ENCODE measurements around the gene LCLAT1.
"Not testable (repeated sequence)": the region's sequence is repeated elsewhere in the genome, so short reads cannot be mapped to it uniquely, and the experiment has no call there.

The LCLAT1 gene

GRCh38 chr2:30591186-30591585 is 144.1 kb downstream of the LCLAT1 start:
- Histone ChIP-seq H3K4me1 (ENCODE audit: control insufficient read depth, insufficient read depth, low read length) (no peaks in the 10 kb centered on the region), H3K27ac (ENCODE audit: low read length) (no peak overlapping the region)

GRCh38 chr2:30601375-30601774 is 154.3 kb downstream of the LCLAT1 start:
- Histone ChIP-seq H3K27me3 (ENCODE audit: control insufficient read depth in 1 of 2, insufficient read depth in 2 of 2, low read length in 2 of 2) (no peaks in the 10 kb centered on the region), H3K9me3 (ENCODE audit: control insufficient read depth in 2 of 2, low read length in 2 of 2) (no peaks in the 10 kb centered on the region), H3K36me3 (ENCODE audit: control insufficient read depth in 2 of 2, insufficient read depth in 2 of 2, low read length in 2 of 2) (no peaks in the 10 kb centered on the region), H3K4me1 (ENCODE audit: control insufficient read depth, insufficient read depth, low read length) (no peaks in the 10 kb centered on the region), H3K27ac (ENCODE audit: low read length) (no peak overlapping the region), H3K4me3 (ENCODE audit: low read length in 2 of 2) (no peak overlapping the region), H3K9ac (ENCODE audit: low read length in 2 of 2) (no peak overlapping the region)

More at GRCh38 chr2:30591186-30591585, 144.1 kb downstream of the LCLAT1 start:
- H3K27me3 ChIP-seq (ENCODE audit: control insufficient read depth in 1 of 2, insufficient read depth in 2 of 2, low read length in 2 of 2) = no peaks in the 10 kb centered on the region
- H3K4me3 ChIP-seq (ENCODE audit: low read length in 2 of 2) = no peak overlapping the region
- no peak overlapping the region for H3K9ac ChIP-seq (ENCODE audit: low read length in 2 of 2)
- H3K36me3 ChIP-seq (ENCODE audit: control insufficient read depth in 2 of 2, insufficient read depth in 2 of 2, low read length in 2 of 2) = no peaks in the 10 kb centered on the region
- H3K9me3 ChIP-seq (ENCODE audit: control insufficient read depth in 2 of 2, low read length in 2 of 2) = no peaks in the 10 kb centered on the region

DNA sequence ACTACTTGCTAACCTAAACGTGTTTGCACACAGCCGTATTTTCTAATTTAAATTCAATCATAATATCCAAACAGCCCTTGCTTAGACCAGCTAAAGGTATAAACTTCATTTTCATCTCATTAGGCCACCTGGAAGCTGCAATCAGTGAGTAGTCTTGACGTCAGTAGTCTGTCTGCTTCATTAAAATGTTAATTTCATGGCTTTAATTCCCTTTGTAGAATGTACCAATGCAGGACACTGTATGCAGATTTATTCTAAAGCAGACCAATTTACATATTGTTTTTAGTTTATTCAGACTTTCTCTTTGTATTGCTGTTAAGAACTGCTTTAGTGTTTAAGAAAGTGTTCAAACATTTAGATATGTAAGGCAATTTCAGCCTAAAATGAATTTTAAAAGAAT is 158.2 kb downstream of the LCLAT1 start:
- Histone ChIP-seq H3K36me3 (ENCODE audit: control insufficient read depth in 2 of 2, insufficient read depth in 2 of 2, low read length in 2 of 2) (no peaks in the 10 kb centered on the region), H3K4me3 (ENCODE audit: low read length in 2 of 2) (no peak overlapping the region), H3K27ac (ENCODE audit: low read length) (no peak overlapping the region), H3K9me3 (ENCODE audit: control insufficient read depth in 2 of 2, low read length in 2 of 2) (no peaks in the 10 kb centered on the region), H3K9ac (ENCODE audit: low read length in 2 of 2) (no peak overlapping the region), H3K27me3 (ENCODE audit: control insufficient read depth in 1 of 2, insufficient read depth in 2 of 2, low read length in 2 of 2) (no peaks in the 10 kb centered on the region), H3K4me1 (ENCODE audit: control insufficient read depth, insufficient read depth, low read length) (no peaks in the 10 kb centered on the region)

DNA sequence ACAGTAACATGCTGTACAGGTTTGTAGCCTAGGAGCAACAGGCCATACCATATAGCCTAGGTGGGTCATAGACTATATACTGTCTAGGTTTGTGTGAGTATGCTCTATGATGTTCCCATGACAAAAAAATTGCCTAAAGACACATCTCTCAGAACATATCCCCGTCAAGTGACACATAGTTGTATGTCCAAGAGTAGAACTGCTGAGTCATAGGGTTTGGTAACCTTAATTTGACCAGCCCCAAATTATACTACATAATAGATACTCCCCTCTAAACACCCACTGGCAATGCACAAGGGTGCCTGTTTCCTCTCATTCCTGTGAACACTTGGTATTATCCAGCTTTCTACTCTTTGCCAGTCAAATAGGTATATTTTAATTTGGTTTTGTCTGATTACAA is 161.6 kb downstream of the LCLAT1 start:
- no peaks in the 10 kb centered on the region for H3K27me3 ChIP-seq (ENCODE audit: control insufficient read depth in 1 of 2, insufficient read depth in 2 of 2, low read length in 2 of 2)
- no peak overlapping the region for H3K27ac ChIP-seq (ENCODE audit: low read length)
- H3K4me3 ChIP-seq (ENCODE audit: low read length in 2 of 2) = no peak overlapping the region
- no peaks in the 10 kb centered on the region for H3K4me1 ChIP-seq (ENCODE audit: control insufficient read depth, insufficient read depth, low read length)
- H3K9ac ChIP-seq (ENCODE audit: low read length in 2 of 2) = no peak overlapping the region
- H3K36me3 ChIP-seq (ENCODE audit: control insufficient read depth in 2 of 2, insufficient read depth in 2 of 2, low read length in 2 of 2) = no peaks in the 10 kb centered on the region
- no peaks in the 10 kb centered on the region for H3K9me3 ChIP-seq (ENCODE audit: control insufficient read depth in 2 of 2, low read length in 2 of 2)

GRCh38 chr2:30611583-30611982 is 164.5 kb downstream of the LCLAT1 start:
- Histone ChIP-seq H3K4me3 (ENCODE audit: low read length in 2 of 2) (no peak overlapping the region), H3K4me1 (ENCODE audit: control insufficient read depth, insufficient read depth, low read length) (no peaks in the 10 kb centered on the region), H3K9ac (ENCODE audit: low read length in 2 of 2) (no peak overlapping the region), H3K27me3 (ENCODE audit: control insufficient read depth in 1 of 2, insufficient read depth in 2 of 2, low read length in 2 of 2) (no peaks in the 10 kb centered on the region), H3K27ac (ENCODE audit: low read length) (no peak overlapping the region), H3K36me3 (ENCODE audit: control insufficient read depth in 2 of 2, insufficient read depth in 2 of 2, low read length in 2 of 2) (no peaks in the 10 kb centered on the region), H3K9me3 (ENCODE audit: control insufficient read depth in 2 of 2, low read length in 2 of 2) (no peaks in the 10 kb centered on the region)

GRCh38 chr2:30612371-30612770 is 165.3 kb downstream of the LCLAT1 start:
- Histone ChIP-seq H3K4me3 (ENCODE audit: low read length in 2 of 2) (no peak overlapping the region), H3K27me3 (ENCODE audit: control insufficient read depth in 1 of 2, insufficient read depth in 2 of 2, low read length in 2 of 2) (no peaks in the 10 kb centered on the region), H3K9ac (ENCODE audit: low read length in 2 of 2) (no peak overlapping the region), H3K9me3 (ENCODE audit: control insufficient read depth in 2 of 2, low read length in 2 of 2) (no peaks in the 10 kb centered on the region), H3K4me1 (ENCODE audit: control insufficient read depth, insufficient read depth, low read length) (no peaks in the 10 kb centered on the region), H3K36me3 (ENCODE audit: control insufficient read depth in 2 of 2, insufficient read depth in 2 of 2, low read length in 2 of 2) (no peaks in the 10 kb centered on the region), H3K27ac (ENCODE audit: low read length) (no peak overlapping the region)

GRCh38 chr2:30613001-30613400 is 166.0 kb downstream of the LCLAT1 start:
- Histone ChIP-seq H3K27ac (ENCODE audit: low read length) (no peak overlapping the region), H3K4me1 (ENCODE audit: control insufficient read depth, insufficient read depth, low read length) (no peaks in the 10 kb centered on the region), H3K27me3 (ENCODE audit: control insufficient read depth in 1 of 2, insufficient read depth in 2 of 2, low read length in 2 of 2) (no peaks in the 10 kb centered on the region)

GRCh38 chr2:30614227-30614626 is 167.2 kb downstream of the LCLAT1 start:
- not testable (repeated sequence) for H3K27me3 ChIP-seq (ENCODE audit: control insufficient read depth in 1 of 2, insufficient read depth in 2 of 2, low read length in 2 of 2); H3K4me3 ChIP-seq (ENCODE audit: low read length in 2 of 2); H3K9me3 ChIP-seq (ENCODE audit: control insufficient read depth in 2 of 2, low read length in 2 of 2); H3K27ac ChIP-seq (ENCODE audit: low read length); H3K9ac ChIP-seq (ENCODE audit: low read length in 2 of 2); H3K4me1 ChIP-seq (ENCODE audit: control insufficient read depth, insufficient read depth, low read length); H3K36me3 ChIP-seq (ENCODE audit: control insufficient read depth in 2 of 2, insufficient read depth in 2 of 2, low read length in 2 of 2)

More at GRCh38 chr2:30613001-30613400, 166.0 kb downstream of the LCLAT1 start:
- Histone ChIP-seq H3K36me3 (ENCODE audit: control insufficient read depth in 2 of 2, insufficient read depth in 2 of 2, low read length in 2 of 2) (no peaks in the 10 kb centered on the region), H3K9ac (ENCODE audit: low read length in 2 of 2) (no peak overlapping the region), H3K9me3 (ENCODE audit: control insufficient read depth in 2 of 2, low read length in 2 of 2) (no peaks in the 10 kb centered on the region), H3K4me3 (ENCODE audit: low read length in 2 of 2) (no peak overlapping the region)

- Histone ChIP-seq H3K27ac (ENCODE audit: low read length) (no peak overlapping the region), H3K27me3 (ENCODE audit: control insufficient read depth in 1 of 2, insufficient read depth in 2 of 2, low read length in 2 of 2) (no peaks in the 10 kb centered on the region), H3K4me1 (ENCODE audit: control insufficient read depth, insufficient read depth, low read length) (no peaks in the 10 kb centered on the region), H3K4me3 (ENCODE audit: low read length in 2 of 2) (no peak overlapping the region), H3K9me3 (ENCODE audit: control insufficient read depth in 2 of 2, low read length in 2 of 2) (no peaks in the 10 kb centered on the region), H3K9ac (ENCODE audit: low read length in 2 of 2) (no peak overlapping the region), H3K36me3 (ENCODE audit: control insufficient read depth in 2 of 2, insufficient read depth in 2 of 2, low read length in 2 of 2) (no peaks in the 10 kb centered on the region)
These were observed 168.9 kb downstream of the LCLAT1 start for GRCh38 chr2:30615926-30616325.

GRCh38 chr2:30620102-30620501 is 173.1 kb downstream of the LCLAT1 start:
- Histone ChIP-seq H3K36me3 (ENCODE audit: control insufficient read depth in 2 of 2, insufficient read depth in 2 of 2, low read length in 2 of 2) (no peaks in the 10 kb centered on the region), H3K4me1 (ENCODE audit: control insufficient read depth, insufficient read depth, low read length) (no peaks in the 10 kb centered on the region), H3K27ac (ENCODE audit: low read length) (no peak overlapping the region), H3K9ac (ENCODE audit: low read length in 2 of 2) (no peak overlapping the region), H3K4me3 (ENCODE audit: low read length in 2 of 2) (no peak overlapping the region), H3K27me3 (ENCODE audit: control insufficient read depth in 1 of 2, insufficient read depth in 2 of 2, low read length in 2 of 2) (no peaks in the 10 kb centered on the region), H3K9me3 (ENCODE audit: control insufficient read depth in 2 of 2, low read length in 2 of 2) (no peaks in the 10 kb centered on the region)

DNA sequence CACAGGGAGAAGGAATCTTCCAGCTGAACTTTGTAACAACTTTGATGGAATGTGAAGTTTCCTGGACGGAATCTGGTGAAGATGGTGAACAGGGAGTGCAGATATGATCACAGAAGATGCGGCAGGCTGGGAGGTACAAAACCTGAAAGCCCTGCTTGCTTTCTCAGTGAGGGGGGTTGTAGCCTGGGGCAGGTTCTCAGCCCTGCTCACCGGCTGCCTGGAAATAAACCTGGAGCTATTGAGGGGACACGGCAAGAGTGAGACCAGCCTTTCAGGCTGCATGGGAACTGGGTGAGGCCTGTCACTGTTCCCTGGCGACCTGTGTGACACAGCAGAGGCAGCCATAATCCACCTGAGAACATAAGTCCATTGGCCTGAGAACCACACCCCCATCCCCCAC is 174.8 kb downstream of the LCLAT1 start:
- Histone ChIP-seq H3K9me3 (ENCODE audit: control insufficient read depth in 2 of 2, low read length in 2 of 2) (no peaks in the 10 kb centered on the region), H3K36me3 (ENCODE audit: control insufficient read depth in 2 of 2, insufficient read depth in 2 of 2, low read length in 2 of 2) (no peaks in the 10 kb centered on the region), H3K9ac (ENCODE audit: low read length in 2 of 2) (no peak overlapping the region), H3K27me3 (ENCODE audit: control insufficient read depth in 1 of 2, insufficient read depth in 2 of 2, low read length in 2 of 2) (no peaks in the 10 kb centered on the region), H3K4me1 (ENCODE audit: control insufficient read depth, insufficient read depth, low read length) (no peaks in the 10 kb centered on the region), H3K27ac (ENCODE audit: low read length) (no peak overlapping the region), H3K4me3 (ENCODE audit: low read length in 2 of 2) (no peak overlapping the region)
